Measurements from ENCODE around the gene TSHR.
"Not testable (repeated sequence)": the region's sequence is repeated elsewhere in the genome, so short reads cannot be mapped to it uniquely, and the experiment has no call there.

Gene TSHR

GRCh38 chr14:81091139-81091538, 135.7 kb downstream of the TSHR start:
- DNase-seq, result no peak

- no peak for DNase-seq
These were observed 136.2 kb downstream of the TSHR start for GRCh38 chr14:81091660-81092059.

GRCh38 chr14:81093651-81094050, 138.2 kb downstream of the TSHR start:
- DNase-seq, result no peak

GRCh38 chr14:81095539-81095938, 140.1 kb downstream of the TSHR start:
- DNase-seq, result no peak

- no peak for DNase-seq
These were observed 141.2 kb downstream of the TSHR start for GRCh38 chr14:81096656-81097055.

- DNase-seq, result no peak
These were observed 146.8 kb downstream of the TSHR start for GRCh38 chr14:81102217-81102616.

GRCh38 chr14:81103443-81103842, 148.0 kb downstream of the TSHR start:
- no peak for DNase-seq

- DNase-seq, result no peak
These were observed 150.0 kb downstream of the TSHR start for GRCh38 chr14:81105378-81105777.

GRCh38 chr14:81105961-81106360, 150.5 kb downstream of the TSHR start:
- no peak for DNase-seq

- no peak for DNase-seq
These were observed 154.8 kb downstream of the TSHR start for GRCh38 chr14:81110186-81110585.

- no peak for DNase-seq
These were observed 157.8 kb downstream of the TSHR start for GRCh38 chr14:81113176-81113575.

GRCh38 chr14:81113945-81114820, 158.8 kb downstream of the TSHR start:
- not testable (repeated sequence) for DNase-seq

GRCh38 chr14:81120501-81120900, 165.1 kb downstream of the TSHR start:
- DNase-seq, result no peak

- DNase-seq, result no peak
These were observed 166.9 kb downstream of the TSHR start for GRCh38 chr14:81122326-81122725.

GRCh38 chr14:81123811-81124210, 168.4 kb downstream of the TSHR start:
- no peak for DNase-seq

GRCh38 chr14:81125536-81125935, 170.1 kb downstream of the TSHR start:
- DNase-seq, result no peak

- no peak for DNase-seq
These were observed 172.4 kb downstream of the TSHR start for GRCh38 chr14:81127785-81128184.

- DNase-seq, result no peak
These were observed 173.8 kb downstream of the TSHR start for GRCh38 chr14:81129242-81129641.

- no peak for DNase-seq
These were observed 177.0 kb downstream of the TSHR start for GRCh38 chr14:81132468-81132867.

- DNase-seq, result no peak
These were observed 178.0 kb downstream of the TSHR start for GRCh38 chr14:81133400-81133799.

GRCh38 chr14:81137316-81137715, 181.9 kb downstream of the TSHR start:
- no peak for DNase-seq

- DNase-seq, result no peak
These were observed 183.0 kb downstream of the TSHR start for GRCh38 chr14:81138429-81138828.

GRCh38 chr14:81141426-81141825, 186.0 kb downstream of the TSHR start:
- DNase-seq, result no peak

- no peak for DNase-seq
These were observed 188.4 kb downstream of the TSHR start for GRCh38 chr14:81143793-81144192.
